B cell (primary cell): ENCODE measurements around the gene TMEM238. TPM values are rescaled to one million over a fixed set of nuclear protein-coding genes. Genes with fewer than 3 reads are reported as not detected.

Experiments
- ATAC-seq: fragments of 200-7000 bp; cut with Tn5 transposase; one replicate; pipeline ENCODE4 v1.10.0; 2021; ENCODE audit warnings: low read depth, mild to moderate bottlenecking, moderate number of reproducible peaks, moderate library complexity
- CTCF ChIA-PET: fragments of 350-600 bp; sonication (Branson Sonifier 250); formaldehyde crosslinking; loops from one replicate; lab custom pipeline; 2021; ENCODE audit warnings: antibody characterized with exemption, inconsistent platforms; lab: Charles Lee
- POLR2A ChIA-PET: fragments of 350-600 bp; sonication (Branson Sonifier 250); formaldehyde crosslinking; loops from one replicate; lab custom pipeline; 2021; ENCODE audit warnings: antibody characterized with exemption; lab: Charles Lee
- DNase-seq: peaks from one replicate; pipeline ENCODE4 v3.0.0; 2013
- H2AFZ ChIP-seq: 2 replicates; pipeline ENCODE4 v1.6.1; 2012; ENCODE audit warnings: mild to moderate bottlenecking, low read depth, low read length; ENCODE audit not compliant: insufficient read depth, poor library complexity, severe bottlenecking
- H3K27ac ChIP-seq, 2 donors: 1 replicate in 1 of 2; 2 replicates in 1 of 2; pipeline ENCODE4 v1.5.1; 2012 to 2013; ENCODE audit warnings: low read length in 2 of 2, mild to moderate bottlenecking in 2 of 2, moderate library complexity in 1 of 2
- H3K27me3 ChIP-seq, 4 experiments: fragments of 200-600 bp in 1 of 4; sonication (generic) in 1 of 4; replicated peaks in 1 of 4; 1 replicate in 2 of 4; 2 replicates in 2 of 4; pipeline versions ENCODE4 v1.6.1 to v1.7.0; 2013 to 2016; ENCODE audit warnings: low read length in 3 of 4, mild to moderate bottlenecking in 2 of 4, mixed read lengths in 1 of 4, moderate library complexity in 1 of 4; ENCODE audit not compliant: insufficient read depth in 4 of 4, control insufficient read depth in 3 of 4; ENCODE audit errors: control extremely low read depth in 1 of 4
- H3K36me3 ChIP-seq, 2 experiments: replicated peaks in 1 of 2; 1 replicate in 1 of 2; 2 replicates in 1 of 2; pipeline versions ENCODE4 v1.6.1 to v1.7.1; 2013; ENCODE audit warnings: low read length in 1 of 2; ENCODE audit not compliant: insufficient read depth in 2 of 2, control insufficient read depth in 1 of 2; ENCODE audit errors: control extremely low read depth in 1 of 2, extremely low read depth in 1 of 2
- H3K4me1 ChIP-seq, 2 donors: fragments of 200-600 bp in 1 of 2; sonication (generic) in 1 of 2; 1 replicate in 1 of 2; 2 replicates in 1 of 2; pipeline versions ENCODE4 v1.5.1 to v1.6.1; 2013 to 2017; ENCODE audit warnings: low read length in 2 of 2; ENCODE audit not compliant: control insufficient read depth in 2 of 2, insufficient read depth in 2 of 2
- H3K4me2 ChIP-seq: replicated peaks from 2 replicates; pipeline ENCODE3; 2012; ENCODE audit warnings: mild to moderate bottlenecking, low read depth, low read length; ENCODE audit not compliant: poor library complexity, severe bottlenecking
- H3K4me3 ChIP-seq, 5 experiments: fragments of 200-600 bp in 1 of 5; sonication (generic) in 1 of 5; 1 replicate in 3 of 5; 2 replicates in 2 of 5; pipeline versions ENCODE4 v1.5.1 to v1.7.0; 2011 to 2016; ENCODE audit warnings: low read length in 4 of 5, mild to moderate bottlenecking in 4 of 5, low read depth in 2 of 5, control low read depth in 1 of 5, moderate library complexity in 1 of 5; ENCODE audit not compliant: insufficient read depth in 1 of 5; ENCODE audit errors: control extremely low read depth in 1 of 5, extremely low read depth in 1 of 5
- H3K79me2 ChIP-seq: fragments of 200-600 bp; sonication (generic); one replicate; pipeline ENCODE4 v1.6.0; 2016; ENCODE audit warnings: low read length; ENCODE audit not compliant: control insufficient read depth, insufficient read depth
- H3K9ac ChIP-seq: fragments of 200-600 bp; sonication (generic); 2 replicates; pipeline ENCODE4 v1.6.1; 2017; ENCODE audit warnings: mild to moderate bottlenecking, low read length, moderate library complexity
- H3K9me3 ChIP-seq, 3 donors: one replicate each; pipeline versions ENCODE4 v1.6.1 to v1.7.1; 2013; ENCODE audit warnings: low read length in 2 of 3; ENCODE audit not compliant: control insufficient read depth in 2 of 3, insufficient read depth in 1 of 3; ENCODE audit errors: control extremely low read depth in 1 of 3
- H4K20me1 ChIP-seq: 2 replicates; pipeline ENCODE4 v1.6.0; 2012; ENCODE audit warnings: mild to moderate bottlenecking, low read length; ENCODE audit not compliant: insufficient read depth, control insufficient read depth, poor library complexity, severe bottlenecking
- H3K27ac Mint-ChIP-seq: one replicate; pipeline ENCODE4 v1.8.0; 2021; ENCODE audit warnings: mixed read lengths
- H3K27me3 Mint-ChIP-seq: one replicate; pipeline ENCODE4 v1.8.0; 2021; ENCODE audit warnings: mixed read lengths
- H3K4me1 Mint-ChIP-seq: one replicate; pipeline ENCODE4 v1.8.0; 2021; ENCODE audit warnings: mixed read lengths
- H3K4me3 Mint-ChIP-seq: one replicate; pipeline ENCODE4 v1.8.0; 2021; ENCODE audit warnings: mixed read lengths
- H3K9me3 Mint-ChIP-seq: one replicate; pipeline ENCODE4 v1.8.0; 2022; ENCODE audit warnings: mixed read lengths; ENCODE audit not compliant: insufficient read depth
- EZH2 ChIP-seq: IDR thresholded peaks from 2 replicates; pipeline ENCODE4 v1.6.1; 2012; ENCODE audit warnings: borderline replicate concordance, low read depth, mild to moderate bottlenecking, moderate library complexity, low read length; ENCODE audit not compliant: insufficient read depth, poor library complexity, severe bottlenecking
- WGBS: methylation state at CpG from one replicate; pipeline ENCODE4 v1.1.5; 2013; ENCODE audit warnings: missing lambda C conversion rate; ENCODE audit not compliant: insufficient coverage; 5-methylcytosine and 5-hydroxymethylcytosine counted together
- intact Hi-C: fragments of 100-400 bp; cut with micrococcal nuclease; formaldehyde crosslinking; loops from one replicate; pipeline ENCODE4 v1.10.0; 2022
- polyA plus RNA-seq: library from polyadenylated mRNA; depleted of rRNA; stranded (reverse); fragments of >200 nt; gene quantifications from 2 replicates; pipeline ENCODE4 v1.2.3, GENCODE V29; 2012
- total RNA-seq, 2 donors: library from RNA; stranded (reverse); fragments of 120-200 nt in 1 of 2; gene quantifications; 1 replicate in 1 of 2; 2 replicates in 1 of 2; pipeline versions ENCODE4 v1.2.3 to v1.2.4, GENCODE V29; 2013 to 2022
- TF ChIP-seq, protein P1 (sequence below): fragments of 200-600 bp; IDR thresholded peaks from one replicate; pipeline ENCODE4 v1.8.0; 2022; ENCODE audit warnings: antibody characterized with exemption, mild to moderate bottlenecking

TMEM238 gene
- total and polyA plus RNA-seq, 2 donors (not counting 1 experiment from before 2014, with no cell fraction given), result 0.76 to 4.7 TPM

DNA sequence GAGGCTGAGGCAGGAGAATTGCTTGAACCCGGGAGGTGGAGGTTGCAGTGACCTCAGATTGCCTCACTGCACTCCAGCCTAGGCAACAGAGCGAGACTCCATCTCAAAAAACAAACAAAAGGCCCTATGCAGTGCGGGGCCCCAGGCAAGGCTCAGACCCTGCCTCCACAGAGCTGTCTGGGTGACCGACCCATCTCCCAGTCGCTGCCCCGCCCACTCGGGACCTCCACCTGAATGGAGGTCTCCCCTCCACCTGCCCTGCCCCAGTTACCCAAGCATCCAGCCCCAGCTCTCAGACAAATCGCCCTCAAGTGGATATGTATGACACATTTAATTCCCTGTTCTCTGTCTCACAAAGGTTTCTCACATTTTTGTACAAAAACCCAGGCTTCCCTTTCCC is 18.8 kb downstream of the TMEM238 start:
- H3K4me1 Mint-ChIP-seq, result peaks cover 4% of the 10 kb centered on the region
- Histone ChIP-seq H3K4me1 (peaks cover 14 to 15% of the 10 kb centered on the region in 2 donors), H3K9me3 (peaks cover 0 to 13% (median 0%) of the 10 kb centered on the region in 3 donors), H3K4me3 (no peak overlapping the region), H3K9ac (no peak overlapping the region), H3K27me3 (peaks cover 0 to 33% (median 12%) of the 10 kb centered on the region in 4 experiments), H3K4me2 (no peak overlapping the region), H3K36me3 (no peaks in the 10 kb centered on the region), H3K79me2 (no peaks in the 10 kb centered on the region), H2AFZ (no peak overlapping the region), H4K20me1 (no peaks in the 10 kb centered on the region), H3K27ac (no peak overlapping the region)
- ChIA-PET CTCF (no interaction called here), POLR2A (no interaction called here)
- ATAC-seq, result no peak
- intact Hi-C loops, result no loop called here
- WGBS, result 87% methylated on average over 7 of the region's 8 CpGs
- no peak overlapping the region for H3K27ac Mint-ChIP-seq
- no peak for DNase-seq
- no peaks in the 10 kb centered on the region for H3K9me3 Mint-ChIP-seq
- TF ChIP-seq, protein P1, sequence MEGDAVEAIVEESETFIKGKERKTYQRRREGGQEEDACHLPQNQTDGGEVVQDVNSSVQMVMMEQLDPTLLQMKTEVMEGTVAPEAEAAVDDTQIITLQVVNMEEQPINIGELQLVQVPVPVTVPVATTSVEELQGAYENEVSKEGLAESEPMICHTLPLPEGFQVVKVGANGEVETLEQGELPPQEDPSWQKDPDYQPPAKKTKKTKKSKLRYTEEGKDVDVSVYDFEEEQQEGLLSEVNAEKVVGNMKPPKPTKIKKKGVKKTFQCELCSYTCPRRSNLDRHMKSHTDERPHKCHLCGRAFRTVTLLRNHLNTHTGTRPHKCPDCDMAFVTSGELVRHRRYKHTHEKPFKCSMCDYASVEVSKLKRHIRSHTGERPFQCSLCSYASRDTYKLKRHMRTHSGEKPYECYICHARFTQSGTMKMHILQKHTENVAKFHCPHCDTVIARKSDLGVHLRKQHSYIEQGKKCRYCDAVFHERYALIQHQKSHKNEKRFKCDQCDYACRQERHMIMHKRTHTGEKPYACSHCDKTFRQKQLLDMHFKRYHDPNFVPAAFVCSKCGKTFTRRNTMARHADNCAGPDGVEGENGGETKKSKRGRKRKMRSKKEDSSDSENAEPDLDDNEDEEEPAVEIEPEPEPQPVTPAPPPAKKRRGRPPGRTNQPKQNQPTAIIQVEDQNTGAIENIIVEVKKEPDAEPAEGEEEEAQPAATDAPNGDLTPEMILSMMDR, result no peak
- TF ChIP-seq EZH2, result no peak
- peaks cover 17% of the 10 kb centered on the region for H3K27me3 Mint-ChIP-seq
- no peak overlapping the region for H3K4me3 Mint-ChIP-seq

DNA sequence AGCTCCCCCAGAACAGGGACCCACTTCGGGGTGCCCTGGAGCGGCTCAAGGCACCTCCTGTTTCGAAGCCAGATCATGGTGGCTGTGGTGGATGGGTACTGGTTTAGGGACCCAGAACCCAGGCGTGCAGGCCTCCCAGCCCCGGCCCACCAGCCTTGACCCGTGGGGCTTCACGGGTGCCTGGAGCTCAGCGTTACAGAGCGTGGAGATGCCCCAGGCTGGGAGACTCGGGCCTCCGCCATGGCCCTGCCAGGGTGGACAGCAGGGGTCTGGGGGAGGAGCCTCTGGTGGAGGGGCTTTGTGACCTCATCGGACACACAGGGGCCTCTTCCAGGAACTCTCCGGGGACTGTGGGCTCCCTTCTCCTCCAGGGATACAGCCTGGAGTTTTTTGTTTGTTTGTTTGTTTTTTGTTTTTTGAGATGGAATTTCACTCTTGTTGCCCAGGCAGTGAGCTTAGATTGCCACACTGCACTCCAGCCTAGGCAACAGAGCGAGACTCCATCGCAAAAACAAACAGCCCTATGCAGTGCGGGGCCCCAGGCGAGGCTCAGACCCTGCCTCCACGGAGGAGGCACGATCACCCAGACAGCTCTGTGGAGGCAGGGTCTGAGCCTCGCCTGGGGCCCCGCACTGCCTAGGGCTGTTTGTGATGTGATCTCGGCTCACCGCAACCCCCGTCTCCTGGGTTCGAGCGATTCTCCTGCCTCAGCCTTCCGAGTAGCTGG is 20.9 kb downstream of the TMEM238 start, which contains the start of gene GARIN5B:
GARIN5B (minus strand) TSS at position 271 of the 727 bp plus-strand sequence; CDS start at position 77, 194 bp downstream.
- ATAC-seq (no peak), DNase-seq (no peak)
- no peak within 1 kb of the TSS for H3K9ac ChIP-seq
- no peaks in the 10 kb centered on the region for H4K20me1 ChIP-seq
- no peak within 1 kb of the TSS for H3K4me2 ChIP-seq
- Mint-ChIP-seq H3K9me3 (no peaks in the 10 kb centered on the region), H3K4me1 (no peaks in the 10 kb centered on the region), H3K27ac (no peak within 1 kb of the TSS), H3K27me3 (peaks cover 13% of the 10 kb centered on the region), H3K4me3 (no peak within 1 kb of the TSS)
- TF ChIP-seq, protein P1, result no peak
- TF ChIP-seq EZH2, result no peak
- CTCF ChIA-PET, result no interaction called here
- no peaks in the 10 kb centered on the region for H3K9me3 ChIP-seq
- WGBS, result 93% methylated on average over 23 of the region's 27 CpGs
- POLR2A ChIA-PET, result no interaction called here
- no peak within 1 kb of the TSS for H3K4me3 ChIP-seq
- intact Hi-C loops, result no loop called here
- no peaks in the 10 kb centered on the region for H3K4me1 ChIP-seq
- H3K27ac ChIP-seq, result no peak within 1 kb of the TSS
- H2AFZ ChIP-seq, result no peak within 1 kb of the TSS
- no peaks in the 10 kb centered on the region for H3K36me3 ChIP-seq
- no peaks in the 10 kb centered on the region for H3K79me2 ChIP-seq
- H3K27me3 ChIP-seq, result peaks cover 0 to 14% (median 4%) of the 10 kb centered on the region in 4 experiments
